Stimulated activated naive CD8-positive, alpha-beta T cell treated with anti-CD3 and anti-CD28 coated beads, Interleukin-15, Interleukin-2, amounts not matched to agents 100 ng/mL and 50 ng/mL, for 24 hours (primary cell): ENCODE results near the gene PLEKHH1.
A peak's percentile ranks its signal among the peaks of the same experiment; 100 is the strongest.
"Not testable (repeated sequence)": the region's sequence is repeated elsewhere in the genome, so short reads cannot be mapped to it uniquely, and the experiment has no call there.

Source experiments
- H3K27ac Mint-ChIP-seq: one replicate; pipeline ENCODE4 v1.8.0; 2021; ENCODE audit warnings: mild to moderate bottlenecking, mixed read lengths
- H3K27me3 Mint-ChIP-seq: one replicate; pipeline ENCODE4 v1.8.0; 2021; ENCODE audit warnings: mixed read lengths
- H3K36me3 Mint-ChIP-seq: one replicate; pipeline ENCODE4 v1.8.0; 2021; ENCODE audit warnings: low read depth, mixed read lengths
- H3K4me1 Mint-ChIP-seq: one replicate; pipeline ENCODE4 v1.8.0; 2021; ENCODE audit warnings: low read depth, mixed read lengths
- H3K4me3 Mint-ChIP-seq: one replicate; pipeline ENCODE4 v1.8.0; 2021; ENCODE audit warnings: mild to moderate bottlenecking, mixed read lengths
- H3K9me3 Mint-ChIP-seq: one replicate; pipeline ENCODE4 v1.8.0; 2021; ENCODE audit warnings: mixed read lengths

PLEKHH1 gene

GRCh38 chr14:67620217-67620785 is 87.2 kb downstream of the PLEKHH1 start:
- H3K36me3 Mint-ChIP-seq = peaks cover 5% of the 10 kb centered on the region
- peaks cover 9% of the 10 kb centered on the region for H3K27me3 Mint-ChIP-seq
- H3K9me3 Mint-ChIP-seq = no peaks in the 10 kb centered on the region
- H3K4me3 Mint-ChIP-seq = peak overlapping the region; percentile 84
- H3K4me1 Mint-ChIP-seq = peaks cover 38% of the 10 kb centered on the region
- no peak overlapping the region for H3K27ac Mint-ChIP-seq

GRCh38 chr14:67622675-67623074 is 89.6 kb downstream of the PLEKHH1 start:
- Mint-ChIP-seq H3K4me3 (peak overlapping the region; percentile 16), H3K9me3 (no peaks in the 10 kb centered on the region), H3K27ac (peak overlapping the region; percentile 64), H3K4me1 (peaks cover 38% of the 10 kb centered on the region), H3K36me3 (peaks cover 5% of the 10 kb centered on the region), H3K27me3 (peaks cover 9% of the 10 kb centered on the region)

GRCh38 chr14:67623114-67623513 is 90.0 kb downstream of the PLEKHH1 start:
- Mint-ChIP-seq H3K36me3 (peaks cover 5% of the 10 kb centered on the region), H3K4me1 (peaks cover 38% of the 10 kb centered on the region), H3K27me3 (peaks cover 9% of the 10 kb centered on the region), H3K9me3 (no peaks in the 10 kb centered on the region), H3K4me3 (peak overlapping the region; percentile 16), H3K27ac (peak overlapping the region; percentile 54)

GRCh38 chr14:67626131-67626530 is 93.0 kb downstream of the PLEKHH1 start:
- H3K4me1 Mint-ChIP-seq = peaks cover 13% of the 10 kb centered on the region
- H3K27ac Mint-ChIP-seq, H3K9me3 Mint-ChIP-seq, H3K36me3 Mint-ChIP-seq, H3K4me3 Mint-ChIP-seq, H3K27me3 Mint-ChIP-seq: not testable (repeated sequence)

- H3K4me3 Mint-ChIP-seq = no peak overlapping the region
- no peaks in the 10 kb centered on the region for H3K9me3 Mint-ChIP-seq
- peaks cover 5% of the 10 kb centered on the region for H3K36me3 Mint-ChIP-seq
- H3K27me3 Mint-ChIP-seq = peaks cover 4% of the 10 kb centered on the region
- H3K4me1 Mint-ChIP-seq = peaks cover 9% of the 10 kb centered on the region
- H3K27ac Mint-ChIP-seq = no peak overlapping the region
Measured at GRCh38 chr14:67627519-67627918, 94.4 kb downstream of the PLEKHH1 start.

GRCh38 chr14:67630186-67630585 is 97.1 kb downstream of the PLEKHH1 start:
- Mint-ChIP-seq H3K4me3 (no peak overlapping the region), H3K4me1 (no peaks in the 10 kb centered on the region), H3K9me3 (no peaks in the 10 kb centered on the region), H3K27ac (no peak overlapping the region), H3K36me3 (no peaks in the 10 kb centered on the region), H3K27me3 (no peaks in the 10 kb centered on the region)

GRCh38 chr14:67630938-67631337 is 97.8 kb downstream of the PLEKHH1 start:
- H3K9me3 Mint-ChIP-seq = no peaks in the 10 kb centered on the region
- H3K27ac Mint-ChIP-seq = no peak overlapping the region
- H3K4me3 Mint-ChIP-seq = no peak overlapping the region
- H3K27me3 Mint-ChIP-seq = no peaks in the 10 kb centered on the region
- H3K4me1 Mint-ChIP-seq = no peaks in the 10 kb centered on the region
- no peaks in the 10 kb centered on the region for H3K36me3 Mint-ChIP-seq

GRCh38 chr14:67633451-67634147 is 100.5 kb downstream of the PLEKHH1 start:
- H3K4me1 Mint-ChIP-seq = no peaks in the 10 kb centered on the region
- no peak overlapping the region for H3K4me3 Mint-ChIP-seq
- no peak overlapping the region for H3K27ac Mint-ChIP-seq
- no peaks in the 10 kb centered on the region for H3K27me3 Mint-ChIP-seq
- H3K9me3 Mint-ChIP-seq = no peaks in the 10 kb centered on the region
- H3K36me3 Mint-ChIP-seq = no peaks in the 10 kb centered on the region

GRCh38 chr14:67636361-67636919 is 103.3 kb downstream of the PLEKHH1 start:
- Mint-ChIP-seq H3K4me3 (no peak overlapping the region), H3K4me1 (no peaks in the 10 kb centered on the region), H3K27ac (no peak overlapping the region), H3K9me3 (no peaks in the 10 kb centered on the region), H3K27me3 (no peaks in the 10 kb centered on the region), H3K36me3 (no peaks in the 10 kb centered on the region)

- Mint-ChIP-seq H3K36me3 (peaks cover 6% of the 10 kb centered on the region), H3K27ac (no peak overlapping the region), H3K4me1 (peaks cover 16% of the 10 kb centered on the region), H3K4me3 (no peak overlapping the region), H3K9me3 (no peaks in the 10 kb centered on the region), H3K27me3 (no peaks in the 10 kb centered on the region)
Measured at GRCh38 chr14:67638642-67639041, 105.6 kb downstream of the PLEKHH1 start.
